HepG2 (cell line): ENCODE measurements around the gene RITA1. TPM values are rescaled to one million over a fixed set of nuclear protein-coding genes. Genes with fewer than 3 reads are reported as not detected.

Experiments used
- ATAC-seq: fragments of 200-7000 bp; cut with Tn5 transposase; 3 replicates; pipeline ENCODE4 v1.9.1; 2020; ENCODE audit warnings: mild to moderate bottlenecking, moderate library complexity
- BruUV-seq: library from RNA; stranded (reverse); fragments of 400-500 nt; replicated peaks from 2 replicates; lab custom pipeline; 2021; lab: Mats Ljungman, UMichigan
- CTCF ChIA-PET: fragments of 300-600 bp; formaldehyde crosslinking; extraction: SDS; loops from one replicate; lab custom pipeline; 2021; ENCODE audit warnings: low total read pairs, inconsistent platforms, low intra/inter-chr PET ratio; lab: Yijun Ruan, JAX
- POLR2A ChIA-PET: fragments of 350-600 bp; sonication (Branson Sonifier 250); formaldehyde crosslinking; loops from one replicate; lab custom pipeline; 2020; ENCODE audit warnings: antibody characterized with exemption, inconsistent platforms; lab: Yijun Ruan, JAX
- DNase-seq: peaks from one replicate; pipeline ENCODE4 v3.0.0-alpha.2; 2015; ENCODE audit warnings: low spot score
- FAIRE-seq: peaks from 3 replicates; lab custom pipeline; 2011; peaks lifted over from hg19 to GRCh38; lab: Jason Lieb, UNC
- H2AFZ ChIP-seq: one replicate; pipeline ENCODE4 v1.6.1; 2011; ENCODE audit warnings: low read length, inconsistent platforms
- H3K27ac ChIP-seq: fragments of 300-600 bp; 3 replicates; pipeline ENCODE4 v1.8.0; 2011; ENCODE audit warnings: mixed run types, mild to moderate bottlenecking, mixed read lengths, low read length, inconsistent platforms; ENCODE audit not compliant: insufficient read depth; ENCODE audit errors: extremely low read length
- H3K27me3 ChIP-seq, 2 experiments: fragments of 200-600 bp in 1 of 2; 2 replicates in 1 of 2; 3 replicates in 1 of 2; pipeline versions ENCODE4 v1.6.0 to v1.8.0; 2011; ENCODE audit warnings: low read length in 2 of 2, mild to moderate bottlenecking in 2 of 2, moderate library complexity in 2 of 2, inconsistent platforms in 1 of 2; ENCODE audit not compliant: insufficient read depth in 2 of 2, control insufficient read depth in 1 of 2
- H3K36me3 ChIP-seq, 2 experiments: fragments of 200-600 bp in 1 of 2; replicated peaks in 1 of 2; 2 replicates in 1 of 2; 3 replicates in 1 of 2; pipeline versions ENCODE4 v1.5.1 to v1.8.0; 2011; ENCODE audit warnings: low read length in 2 of 2, inconsistent platforms in 1 of 2; ENCODE audit not compliant: insufficient read depth in 2 of 2, control insufficient read depth in 1 of 2
- H3K4me1 ChIP-seq: 2 replicates; pipeline ENCODE4 v1.5.1; 2012; ENCODE audit warnings: low read length, inconsistent platforms; ENCODE audit not compliant: insufficient read depth
- H3K4me2 ChIP-seq: 2 replicates; pipeline ENCODE4 v1.6.0; 2011; ENCODE audit warnings: low read depth, low read length, inconsistent platforms
- H3K4me3 ChIP-seq, 3 experiments: fragments of 200-600 bp in 1 of 3; sonication (generic), shearing (Covaris generic) in 1 of 3; replicated peaks in 1 of 3; 2 replicates each; pipeline ENCODE4 v1.5.1; 2011 to 2016; ENCODE audit warnings: low read length in 3 of 3, inconsistent platforms in 2 of 3, low read depth in 2 of 3, mild to moderate bottlenecking in 2 of 3, control low read depth in 1 of 3, mixed read lengths in 1 of 3; ENCODE audit not compliant: insufficient read depth in 1 of 3
- H3K79me2 ChIP-seq: one replicate; pipeline ENCODE4 v1.6.1; 2011; ENCODE audit warnings: low read length, inconsistent platforms; ENCODE audit not compliant: insufficient read depth
- H3K9ac ChIP-seq: 2 replicates; pipeline ENCODE4 v1.6.0; 2011; ENCODE audit warnings: mild to moderate bottlenecking, low read depth, low read length, inconsistent platforms; ENCODE audit not compliant: insufficient read depth
- H3K9me3 ChIP-seq: 2 replicates; pipeline ENCODE4 v1.5.1; 2012; ENCODE audit warnings: mild to moderate bottlenecking, low read length
- H4K20me1 ChIP-seq: 2 replicates; pipeline ENCODE4 v1.6.0; 2011; ENCODE audit warnings: inconsistent platforms, mild to moderate bottlenecking, low read length, moderate library complexity; ENCODE audit not compliant: insufficient read depth
- GLI4 ChIP-seq: sonication (generic); formaldehyde crosslinking; IDR thresholded peaks from 2 replicates; pipeline ENCODE4 v1.5.1; 2020; ENCODE audit warnings: missing genetic modification reagents, mild to moderate bottlenecking, moderate library complexity, borderline replicate concordance
- MTF2 ChIP-seq: sonication (generic); formaldehyde crosslinking; IDR thresholded peaks from 2 replicates; pipeline ENCODE4 v1.5.0; 2020; ENCODE audit warnings: missing genetic modification reagents, borderline replicate concordance
- NR2F6 ChIP-seq, 2 experiments: IDR thresholded peaks; 2 replicates each; pipeline ENCODE4 v1.6.1; 2016; ENCODE audit warnings: antibody characterized with exemption in 1 of 2, mild to moderate bottlenecking in 1 of 2
- SALL1 ChIP-seq: sonication (generic); formaldehyde crosslinking; IDR thresholded peaks from 2 replicates; pipeline ENCODE4 v1.8.0; 2022; ENCODE audit warnings: mild to moderate bottlenecking, missing genetic modification reagents
- ZBTB20 ChIP-seq: sonication (generic); formaldehyde crosslinking; IDR thresholded peaks from 2 replicates; pipeline ENCODE4 v1.8.1; 2023; ENCODE audit warnings: missing genetic modification reagents, low read depth, mild to moderate bottlenecking, borderline replicate concordance
- ZBTB33 ChIP-seq: sonication (generic); formaldehyde crosslinking; IDR thresholded peaks from 2 replicates; pipeline ENCODE4 v1.4.0; 2020; ENCODE audit warnings: missing genetic modification reagents
- ZFP90 ChIP-seq: sonication (generic); formaldehyde crosslinking; IDR thresholded peaks from 2 replicates; pipeline ENCODE4 v1.8.0; 2022; ENCODE audit warnings: missing genetic modification reagents, mild to moderate bottlenecking, inconsistent platforms, borderline replicate concordance
- ZNF12 ChIP-seq: sonication (generic); formaldehyde crosslinking; IDR thresholded peaks from 2 replicates; pipeline ENCODE4 v1.5.0; 2020; ENCODE audit warnings: missing genetic modification reagents
- WGBS: methylation state at CpG from one replicate; pipeline ENCODE4 v1.1.6; 2017; ENCODE audit warnings: low lambda C conversion rate; 5-methylcytosine and 5-hydroxymethylcytosine counted together
- in situ Hi-C: cut with HindIII; loops from 2 replicates; pipeline ENCODE4 v1.10.0; 2017; ENCODE audit warnings: low pct_unique_long_range_greater_than_20kb; ENCODE audit not compliant: extremely low pct_ligation_motif_present
- intact Hi-C: fragments of 100-400 bp; cut with micrococcal nuclease; formaldehyde crosslinking; loops from one replicate; pipeline ENCODE4 v1.10.0; 2022; ENCODE audit not compliant: unreplicated experiment
- polyA plus RNA-seq, 8 experiments: library from polyadenylated mRNA; depleted of rRNA in 3 of 8; stranded (reverse) in 7 of 8; unstranded in 1 of 8; fragments of >200 nt; fragmentation: Illumina TruSeq in 4 of 8; extraction: Trizol in 4 of 8; gene quantifications; 2 replicates each; pipeline versions ENCODE4 v1.2.1 to v1.2.3, GENCODE V29; 2011 to 2016; ENCODE audit warnings: low read depth in 4 of 8, missing spikeins in 1 of 8, mixed read lengths in 1 of 8; ENCODE audit not compliant: insufficient read depth in 1 of 8
- total RNA-seq, 5 experiments: library from RNA; depleted of rRNA; stranded (reverse); fragments of >200 nt; fragmentation: Illumina TruSeq; extraction: Trizol; gene quantifications; 2 replicates each; pipeline ENCODE4 v1.2.3, GENCODE V29; 2016; ENCODE audit warnings: low read depth in 1 of 5
- TF ChIP-seq, protein P1 (sequence below): sonication (generic); formaldehyde crosslinking; IDR thresholded peaks from 2 replicates; pipeline ENCODE4 v1.5.0; 2020; ENCODE audit warnings: missing genetic modification reagents
- TF ChIP-seq, protein P2 (sequence below): sonication (generic); formaldehyde crosslinking; IDR thresholded peaks from 2 replicates; pipeline ENCODE4 v1.8.1; 2023; ENCODE audit warnings: mild to moderate bottlenecking, missing genetic modification reagents

Gene RITA1
- total and polyA plus RNA-seq, 2 of the 13 experiments (the other 11 are each of a cell fraction or from before 2014, with no cell fraction given): 12.4 to 28.9 TPM

GRCh38 chr12:113202300-113203075, 17.0 kb downstream of the RITA1 start:
- FAIRE-seq (no peak), ATAC-seq (no peak), DNase-seq (no peak)
- in situ Hi-C loops: no loop called here
- Histone ChIP-seq H3K4me2 (no peak overlapping the region), H3K4me3 (no peak overlapping the region), H3K9me3 (no peaks in the 10 kb centered on the region), H3K27ac (no peak overlapping the region), H3K79me2 (no peaks in the 10 kb centered on the region), H3K4me1 (peaks cover 33% of the 10 kb centered on the region), H3K9ac (no peak overlapping the region), H4K20me1 (no peaks in the 10 kb centered on the region), H2AFZ (no peak overlapping the region), H3K27me3 (no peaks in the 10 kb centered on the region), H3K36me3 (no peaks in the 10 kb centered on the region)
- TF ChIP-seq ZFP90 (CRISPR knock-in tag) (no peak), ZNF12 (peak; percentile 95)
- no TSS peak for BruUV-seq
- WGBS: 63% methylated on average over 4 of the region's 4 CpGs
- POLR2A ChIA-PET: interaction anchor here (2.1 to 4.1 kb wide), 2 partner anchors 19 to 28 kb away, joined by 11 to 16 read pairs; partner anchors contain the start of gene TPCN1
- intact Hi-C loops: loop anchor here (5.0 kb wide), 1 partner anchor 155 kb away; the partner anchor contains the start of gene PLBD2
- CTCF ChIA-PET: no interaction called here

- DNase-seq (peak; percentile 12), ATAC-seq (peak; percentile 24; the same call in 2 of the 3 replicates), FAIRE-seq (peak; percentile 46)
- no peak overlapping the region for H2AFZ ChIP-seq
- no peaks in the 10 kb centered on the region for H3K36me3 ChIP-seq
- BruUV-seq: no TSS peak
- ChIA-PET POLR2A (interaction anchor here (1.1 to 4.1 kb wide), 5 partner anchors 17 to 66 kb away, joined by 3 to 16 read pairs (median 9); partner anchors contain the start of genes DDX54, RITA1 and TPCN1), CTCF (no interaction called here)
- H3K4me2 ChIP-seq: no peak overlapping the region; the same call in 1 of the 2 replicates
- 41% methylated on average over 8 of the region's 8 CpGs for WGBS
- H3K9me3 ChIP-seq: no peaks in the 10 kb centered on the region
- intact Hi-C loops (loop anchor here (5.0 kb wide), 1 partner anchor 153 kb away; the partner anchor contains the start of gene PLBD2), in situ Hi-C loops (no loop called here)
- no peaks in the 10 kb centered on the region for H3K79me2 ChIP-seq
- peak overlapping the region; percentile 53 for H3K27ac ChIP-seq
- no peak overlapping the region for H3K4me3 ChIP-seq
- H3K9ac ChIP-seq: peak overlapping the region; percentile 15; the same call in 1 of the 2 replicates
- H3K27me3 ChIP-seq: no peaks in the 10 kb centered on the region
- peaks cover 49% of the 10 kb centered on the region for H3K4me1 ChIP-seq
- no peaks in the 10 kb centered on the region for H4K20me1 ChIP-seq
- TF ChIP-seq, protein P1, sequence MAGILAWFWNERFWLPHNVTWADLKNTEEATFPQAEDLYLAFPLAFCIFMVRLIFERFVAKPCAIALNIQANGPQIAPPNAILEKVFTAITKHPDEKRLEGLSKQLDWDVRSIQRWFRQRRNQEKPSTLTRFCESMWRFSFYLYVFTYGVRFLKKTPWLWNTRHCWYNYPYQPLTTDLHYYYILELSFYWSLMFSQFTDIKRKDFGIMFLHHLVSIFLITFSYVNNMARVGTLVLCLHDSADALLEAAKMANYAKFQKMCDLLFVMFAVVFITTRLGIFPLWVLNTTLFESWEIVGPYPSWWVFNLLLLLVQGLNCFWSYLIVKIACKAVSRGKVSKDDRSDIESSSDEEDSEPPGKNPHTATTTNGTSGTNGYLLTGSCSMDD (CRISPR knock-in tag): no peak
- no peak for TF ChIP-seq MTF2 (CRISPR knock-in tag)
- TF ChIP-seq ZBTB33 (CRISPR knock-in tag): peak; percentile 24; the same call in 1 of the 2 replicates
- no peak for TF ChIP-seq ZBTB20
- TF ChIP-seq, protein P2, sequence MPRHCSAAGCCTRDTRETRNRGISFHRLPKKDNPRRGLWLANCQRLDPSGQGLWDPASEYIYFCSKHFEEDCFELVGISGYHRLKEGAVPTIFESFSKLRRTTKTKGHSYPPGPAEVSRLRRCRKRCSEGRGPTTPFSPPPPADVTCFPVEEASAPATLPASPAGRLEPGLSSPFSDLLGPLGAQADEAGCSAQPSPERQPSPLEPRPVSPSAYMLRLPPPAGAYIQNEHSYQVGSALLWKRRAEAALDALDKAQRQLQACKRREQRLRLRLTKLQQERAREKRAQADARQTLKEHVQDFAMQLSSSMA (CRISPR knock-in tag): no peak
- TF ChIP-seq SALL1 (CRISPR knock-in tag): 0 out of 2 replicates have a peak, but pooled peaks have one; percentile 12
- 0 out of 2 replicates have a peak, but pooled peaks have one; percentile 54 for TF ChIP-seq NR2F6 (IDR thresholded peaks at IDR 0.05)
- no peak for TF ChIP-seq NR2F6 (CRISPR knock-in tag; IDR thresholded peaks at IDR 0.05)
- 0 out of 2 replicates have a peak, but pooled peaks have one; percentile 33 for TF ChIP-seq GLI4 (CRISPR knock-in tag)
These were observed 18.6 kb downstream of the RITA1 start for GRCh38 chr12:113203852-113204760.
